ENCODE measurements around the gene CXCL12. TPM values are rescaled to one million over a fixed set of nuclear protein-coding genes. Genes with fewer than 3 reads are reported as not detected.

Gene CXCL12
- polyA plus RNA-seq, 4 donors, result 407 to 604 (median 446) TPM

- no peak for DNase-seq (ENCODE audit: low read depth in 4 of 4, low spot score in 3 of 4)
These were observed 15.6 kb upstream of the CXCL12 start for GRCh38 chr10:44400541-44400940.

- DNase-seq (ENCODE audit: low read depth in 4 of 4, low spot score in 3 of 4), result no peak
These were observed 15.0 kb upstream of the CXCL12 start for GRCh38 chr10:44399659-44400451.

- DNase-seq (ENCODE audit: low read depth in 4 of 4, low spot score in 3 of 4), result no peak
These were observed 14.1 kb upstream of the CXCL12 start for GRCh38 chr10:44398747-44399658.

- no peak for DNase-seq (ENCODE audit: low read depth in 4 of 4, low spot score in 3 of 4)
These were observed 13.4 kb upstream of the CXCL12 start for GRCh38 chr10:44398271-44398670.

- DNase-seq (ENCODE audit: low read depth in 4 of 4, low spot score in 3 of 4), result no peak
These were observed 12.8 kb upstream of the CXCL12 start for GRCh38 chr10:44397476-44398225.

- no peak for DNase-seq (ENCODE audit: low read depth in 4 of 4, low spot score in 3 of 4)
These were observed 11.8 kb upstream of the CXCL12 start for GRCh38 chr10:44396671-44397191.

GRCh38 chr10:44395902-44396670 lies 11.2 kb upstream of the CXCL12 start:
- DNase-seq (ENCODE audit: low read depth in 4 of 4, low spot score in 3 of 4), result no peak

GRCh38 chr10:44395396-44395795 lies 10.5 kb upstream of the CXCL12 start:
- no peak for DNase-seq (ENCODE audit: low read depth in 4 of 4, low spot score in 3 of 4)

GRCh38 chr10:44394696-44395381 lies 9.9 kb upstream of the CXCL12 start:
- DNase-seq (ENCODE audit: low read depth in 4 of 4, low spot score in 3 of 4), result no peak

GRCh38 chr10:44393834-44394547 lies 9.1 kb upstream of the CXCL12 start:
- no peak for DNase-seq (ENCODE audit: low read depth in 4 of 4, low spot score in 3 of 4)

- peak in 2 of 4 donors; percentile 50 to 62 for DNase-seq (ENCODE audit: low read depth in 4 of 4, low spot score in 3 of 4)
These were observed 8.2 kb upstream of the CXCL12 start for GRCh38 chr10:44393051-44393630.

- DNase-seq (ENCODE audit: low read depth in 4 of 4, low spot score in 3 of 4), result no peak
These were observed 7.5 kb upstream of the CXCL12 start for GRCh38 chr10:44392420-44392819.

GRCh38 chr10:44391981-44392380 lies 7.1 kb upstream of the CXCL12 start:
- DNase-seq (ENCODE audit: low read depth in 4 of 4, low spot score in 3 of 4), result no peak

GRCh38 chr10:44390585-44391072 lies 5.7 kb upstream of the CXCL12 start:
- DNase-seq (ENCODE audit: low read depth in 4 of 4, low spot score in 3 of 4), result no peak

GRCh38 chr10:44389556-44389955 lies 4.7 kb upstream of the CXCL12 start:
- no peak for DNase-seq (ENCODE audit: low read depth in 4 of 4, low spot score in 3 of 4)

GRCh38 chr10:44389150-44389549 lies 4.3 kb upstream of the CXCL12 start:
- no peak for DNase-seq (ENCODE audit: low read depth in 4 of 4, low spot score in 3 of 4)

- DNase-seq (ENCODE audit: low read depth in 4 of 4, low spot score in 3 of 4), result no peak
These were observed 3.7 kb upstream of the CXCL12 start for GRCh38 chr10:44388641-44389040.

GRCh38 chr10:44387853-44388251 lies 3.0 kb upstream of the CXCL12 start:
- no peak for DNase-seq (ENCODE audit: low read depth in 4 of 4, low spot score in 3 of 4)

All from right renal pelvis (tissue), 4 donors.